ENCODE results near the gene FBXL16.

FBXL16 gene

DNA sequence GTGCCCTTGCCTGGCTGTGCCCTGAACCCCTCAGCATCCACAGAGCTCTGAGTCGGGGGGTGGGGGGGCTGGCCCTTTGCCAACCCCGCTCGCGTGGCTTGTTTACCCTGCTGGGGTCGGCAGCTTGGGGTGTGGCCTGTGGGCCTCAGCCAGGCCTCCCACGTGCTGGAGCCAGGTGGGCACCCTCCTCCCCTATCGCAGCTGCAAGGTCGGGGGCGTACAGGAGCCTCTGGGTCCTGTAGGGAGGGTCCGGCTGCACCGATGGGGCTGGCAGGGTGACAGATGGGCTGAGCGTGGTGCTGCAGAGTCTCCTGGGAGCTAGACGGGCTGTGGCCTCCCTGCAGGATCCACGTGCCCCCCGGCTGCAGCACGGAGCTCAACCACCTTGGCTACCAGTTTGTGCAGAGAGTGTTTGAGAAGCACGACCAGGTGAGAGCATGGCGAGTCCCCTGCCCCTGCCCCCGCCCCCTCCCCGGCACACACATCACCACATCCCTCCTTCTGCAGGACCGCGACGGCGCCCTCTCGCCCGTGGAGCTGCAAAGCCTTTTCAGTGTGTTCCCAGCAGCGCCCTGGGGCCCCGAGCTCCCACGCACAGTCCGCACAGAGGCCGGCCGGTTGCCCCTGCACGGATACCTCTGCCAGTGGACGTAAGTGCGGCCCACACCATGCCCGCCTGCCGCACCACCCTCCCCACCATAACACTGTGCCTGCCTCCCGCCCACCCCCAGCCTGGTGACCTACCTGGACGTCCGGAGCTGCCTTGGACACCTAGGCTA, 34.1 kb downstream of the FBXL16 start:
- no peak overlapping the region for H3K4me3 ChIP-seq (replicated peaks; ENCODE audit: insufficient read depth, low read length)
- H3K27me3 ChIP-seq (ENCODE audit: insufficient read depth, poor library complexity, severe bottlenecking) = no peaks in the 10 kb centered on the region
- DNase-seq (ENCODE audit: low read depth in 1 of 2, low spot score in 1 of 2) = no peak
- no peak overlapping the region for H3K27ac ChIP-seq (replicated peaks)
- no peak for TF ChIP-seq REST (IDR thresholded peaks at IDR 0.05; ENCODE audit: insufficient replicate concordance, low read depth)
- TF ChIP-seq GABPA (IDR thresholded peaks at IDR 0.05; ENCODE audit: low read depth) = no peak
- TF ChIP-seq SPI1 (IDR thresholded peaks at IDR 0.05; ENCODE audit: borderline replicate concordance, low read depth) = no peak
- no peak for TF ChIP-seq POLR2AphosphoS5 (IDR thresholded peaks at IDR 0.05; ENCODE audit: low read depth)
- no peak for TF ChIP-seq CTCF (IDR thresholded peaks at IDR 0.05; ENCODE audit: insufficient read depth, low read length)

DNA sequence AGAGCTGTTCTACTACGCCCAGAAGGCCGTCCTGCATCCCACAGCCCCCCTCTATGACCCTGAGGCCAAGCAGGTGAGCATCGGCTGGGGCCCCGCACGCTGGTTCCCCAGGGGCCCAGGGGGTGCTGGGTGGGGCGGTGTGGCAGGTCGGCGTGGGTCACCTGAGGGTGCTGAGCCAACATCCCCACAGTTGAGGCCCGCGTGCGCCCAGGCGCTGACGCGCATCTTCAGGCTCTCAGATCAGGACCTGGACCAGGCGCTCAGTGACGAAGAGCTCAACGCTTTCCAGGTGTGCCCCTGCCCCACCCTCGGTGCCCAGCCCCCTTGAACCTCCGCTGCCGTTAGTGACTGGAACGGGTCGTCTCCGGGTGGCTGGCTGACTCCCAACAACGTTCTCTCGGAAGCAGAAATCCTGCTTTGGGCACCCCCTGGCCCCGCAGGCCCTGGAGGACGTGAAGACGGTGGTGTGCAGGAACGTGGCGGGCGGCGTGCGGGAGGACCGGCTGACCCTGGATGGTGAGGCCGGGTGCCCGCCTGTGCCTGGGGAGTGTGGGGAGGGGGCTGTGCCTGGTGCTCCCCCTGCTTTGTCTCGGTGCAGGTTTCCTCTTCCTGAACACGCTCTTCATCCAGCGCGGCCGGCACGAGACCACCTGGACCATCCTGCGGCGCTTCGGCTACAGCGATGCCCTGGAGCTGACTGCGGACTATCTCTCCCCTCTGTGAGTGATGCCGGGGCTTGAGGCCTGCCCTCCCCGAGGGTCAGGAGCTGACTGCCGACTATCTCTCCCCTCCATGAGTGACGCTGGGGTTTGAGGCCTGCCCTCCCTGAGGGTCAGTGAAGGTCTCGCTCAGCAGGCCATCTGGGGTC, 34.9 kb downstream of the FBXL16 start:
- TF ChIP-seq CTCF (IDR thresholded peaks at IDR 0.05; ENCODE audit: insufficient read depth, low read length) = no peak
- TF ChIP-seq POLR2AphosphoS5 (IDR thresholded peaks at IDR 0.05; ENCODE audit: low read depth) = no peak
- TF ChIP-seq SPI1 (IDR thresholded peaks at IDR 0.05; ENCODE audit: borderline replicate concordance, low read depth) = no peak
- no peak for TF ChIP-seq REST (IDR thresholded peaks at IDR 0.05; ENCODE audit: insufficient replicate concordance, low read depth)
- TF ChIP-seq GABPA (IDR thresholded peaks at IDR 0.05; ENCODE audit: low read depth) = no peak
- Histone ChIP-seq H3K27me3 (ENCODE audit: insufficient read depth, poor library complexity, severe bottlenecking) (no peaks in the 10 kb centered on the region), H3K27ac (replicated peaks) (no peak overlapping the region), H3K4me3 (replicated peaks; ENCODE audit: insufficient read depth, low read length) (no peak overlapping the region)
- DNase-seq (ENCODE audit: low read depth in 1 of 2, low spot score in 1 of 2) = no peak

DNA sequence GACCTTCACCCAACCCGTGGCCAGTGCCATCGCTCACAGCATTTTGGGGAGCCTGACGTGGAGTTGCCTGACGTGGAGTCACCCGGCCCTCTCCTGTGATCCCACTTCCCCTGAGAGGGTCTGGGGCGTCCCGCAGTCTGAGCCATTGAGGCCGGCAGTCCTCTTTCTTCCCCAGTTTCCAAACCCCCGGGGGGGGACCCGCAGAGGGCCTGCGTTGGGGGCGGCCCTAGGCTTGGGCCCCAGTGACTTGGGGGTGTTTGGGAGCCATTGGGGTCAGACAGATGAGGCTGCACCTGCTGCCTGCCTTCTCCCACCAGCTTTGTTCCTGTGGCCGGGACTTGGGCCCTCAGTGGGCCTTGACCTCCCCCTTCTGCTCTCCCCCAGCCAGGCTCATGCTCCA, 35.9 kb downstream of the FBXL16 start:
- TF ChIP-seq GABPA (IDR thresholded peaks at IDR 0.05; ENCODE audit: low read depth) = no peak
- no peak for TF ChIP-seq CTCF (IDR thresholded peaks at IDR 0.05; ENCODE audit: insufficient read depth, low read length)
- TF ChIP-seq REST (IDR thresholded peaks at IDR 0.05; ENCODE audit: insufficient replicate concordance, low read depth) = no peak
- no peak for TF ChIP-seq POLR2AphosphoS5 (IDR thresholded peaks at IDR 0.05; ENCODE audit: low read depth)
- TF ChIP-seq SPI1 (IDR thresholded peaks at IDR 0.05; ENCODE audit: borderline replicate concordance, low read depth) = no peak
- H3K27ac ChIP-seq (replicated peaks) = no peak overlapping the region
- H3K27me3 ChIP-seq (ENCODE audit: insufficient read depth, poor library complexity, severe bottlenecking) = no peaks in the 10 kb centered on the region
- DNase-seq (ENCODE audit: low read depth in 1 of 2, low spot score in 1 of 2) = no peak
- no peak overlapping the region; the same call in 1 of the 2 replicates for H3K4me3 ChIP-seq (replicated peaks; ENCODE audit: insufficient read depth, low read length)

Measured in HL-60 (cell line).